HPDE6-E6E7 (cell line): ENCODE results near the gene CDH2.

Source experiments
- DNase-seq: peaks from one replicate; pipeline ENCODE4 v3.0.0; 2011; ENCODE audit warnings: missing footprints; ENCODE audit errors: extremely low spot score

CDH2 gene

DNA sequence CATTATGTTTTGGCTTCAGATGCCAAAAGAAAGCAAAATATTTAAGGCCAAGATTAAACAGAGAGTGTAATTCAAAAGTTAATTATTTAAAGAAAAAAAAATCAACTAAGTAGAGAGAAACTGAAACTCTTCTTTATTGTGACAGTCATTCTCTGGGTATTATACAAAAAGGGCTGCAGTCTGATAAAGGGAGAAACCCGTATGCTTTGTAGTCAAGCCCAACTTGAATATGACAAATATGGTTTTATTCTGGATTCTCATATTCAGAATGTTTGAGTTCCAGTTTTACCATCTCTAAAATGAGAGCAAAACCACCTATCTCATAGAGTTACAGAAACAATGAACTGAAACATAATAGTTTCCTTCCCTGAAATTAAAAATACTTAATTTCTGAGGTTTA lies 8.2 kb downstream of the CDH2 start:
- DNase-seq, result no peak

- no peak for DNase-seq
These were observed 9.0 kb downstream of the CDH2 start for GRCh38 chr18:28167835-28168349.

DNA sequence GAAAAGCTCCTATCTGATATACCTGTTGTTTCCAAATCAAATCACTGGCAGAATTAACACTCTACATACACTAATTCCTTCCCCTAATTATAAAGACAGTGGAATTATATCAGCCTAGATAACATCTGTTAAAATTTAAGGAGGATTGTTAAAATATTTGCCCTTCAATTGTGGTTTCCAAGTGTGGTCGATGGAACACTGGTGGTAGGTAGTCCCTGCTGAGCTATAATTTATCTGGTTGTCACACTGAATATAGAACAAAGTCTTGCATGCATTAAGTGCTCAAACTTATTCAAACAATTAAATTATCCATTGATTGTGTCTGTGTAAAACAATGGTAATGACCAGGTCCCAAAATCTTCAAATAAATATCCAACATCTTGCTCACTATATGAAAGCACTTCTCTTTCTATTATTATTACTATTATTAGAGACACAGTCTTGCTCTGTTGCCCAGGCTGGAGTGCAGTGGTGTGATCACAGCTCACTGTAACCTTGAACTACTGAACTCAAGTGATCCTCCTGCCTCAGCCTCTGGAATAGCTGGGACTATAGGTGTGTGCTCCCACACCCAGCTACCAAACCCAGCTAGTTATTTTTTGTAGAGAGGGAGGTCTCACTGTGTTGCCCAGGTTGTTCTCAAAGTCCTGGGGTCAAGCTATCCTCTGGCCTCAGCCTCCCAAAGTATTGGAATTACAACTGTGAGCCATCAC lies 12.0 kb downstream of the CDH2 start:
- no peak for DNase-seq

GRCh38 chr18:28163201-28163775 lies 13.6 kb downstream of the CDH2 start:
- no peak for DNase-seq

GRCh38 chr18:28161608-28162599 lies 15.0 kb downstream of the CDH2 start:
- peak; percentile 11 for DNase-seq

DNA sequence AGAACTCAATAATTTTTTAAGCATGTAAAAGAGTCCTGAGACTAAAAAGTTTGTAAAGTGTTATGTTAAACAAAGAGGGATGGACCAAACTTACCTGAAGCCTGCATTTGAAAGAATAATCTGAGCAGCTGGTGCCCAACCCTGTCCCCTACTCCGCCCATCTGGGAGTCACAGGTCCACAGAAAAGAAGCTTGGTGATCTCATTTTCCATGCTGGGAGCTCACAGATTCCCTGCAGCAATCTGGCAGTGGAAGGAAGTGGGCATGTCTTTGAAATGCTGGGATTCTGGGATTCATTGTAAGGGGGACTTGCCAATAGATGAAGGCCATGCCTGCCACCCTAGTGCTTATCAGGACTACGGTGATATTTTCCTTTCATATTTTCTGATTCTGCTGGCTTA lies 17.9 kb downstream of the CDH2 start:
- DNase-seq, result no peak

GRCh38 chr18:28158083-28158581 lies 18.8 kb downstream of the CDH2 start:
- DNase-seq, result no peak

- no peak for DNase-seq
These were observed 23.4 kb downstream of the CDH2 start for GRCh38 chr18:28153485-28154065.

DNA sequence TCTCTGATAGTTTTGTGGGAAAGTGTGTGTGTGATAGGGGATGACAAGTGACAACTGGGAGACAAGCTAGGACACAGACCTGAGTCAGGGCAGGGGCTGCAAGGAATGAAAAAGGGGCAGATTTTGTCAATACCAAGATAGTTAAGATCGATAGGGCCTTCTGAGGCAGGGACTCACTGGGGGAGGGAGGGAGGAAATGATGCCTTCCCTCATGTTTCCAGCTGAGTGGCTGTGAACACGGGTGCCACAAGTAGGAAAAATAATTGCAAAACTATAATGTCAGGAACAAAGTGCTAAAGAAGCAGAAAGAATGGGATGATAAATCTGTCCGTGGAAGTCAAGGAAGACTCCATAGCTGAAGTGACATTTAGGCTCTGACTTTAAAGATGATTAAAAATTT lies 24.2 kb downstream of the CDH2 start:
- no peak for DNase-seq

DNA sequence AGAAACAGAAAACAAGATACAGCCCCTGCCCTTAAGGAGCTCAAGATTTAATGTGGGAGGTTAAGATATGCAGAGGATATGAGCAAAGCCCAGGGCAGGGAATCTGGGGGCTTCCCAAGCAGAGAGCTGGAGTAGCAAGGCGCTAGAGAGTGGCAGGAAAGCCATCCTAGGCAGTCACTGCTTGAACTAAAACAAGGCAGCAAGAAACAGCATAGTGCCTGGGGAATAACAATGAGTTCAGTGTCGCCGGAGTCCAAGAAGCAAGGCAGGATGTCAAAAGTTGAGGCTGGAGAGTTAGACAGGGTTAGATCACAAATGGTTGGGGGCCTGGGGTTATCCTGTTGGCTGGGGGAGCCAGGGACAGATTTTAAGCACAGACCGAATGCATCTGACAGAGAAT lies 24.6 kb downstream of the CDH2 start:
- DNase-seq, result no peak

DNA sequence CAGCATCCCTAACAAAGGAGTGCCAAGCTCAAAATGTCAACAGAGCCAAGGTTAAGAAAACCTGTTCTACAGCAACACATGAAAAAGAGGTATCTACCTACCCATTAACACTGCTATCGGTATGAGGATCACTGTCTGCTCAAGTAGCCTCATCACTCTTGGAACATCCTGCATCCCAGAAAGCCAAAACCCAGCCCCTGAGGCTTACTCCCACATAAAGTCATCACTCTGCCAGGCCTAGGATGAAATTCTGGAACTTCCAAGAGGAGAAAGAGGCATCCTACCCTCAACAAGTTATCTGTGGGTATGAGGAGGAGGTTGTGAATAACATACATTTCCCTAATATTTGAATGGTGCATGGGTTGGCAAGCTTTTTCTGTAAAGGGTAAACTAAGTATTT lies 25.5 kb downstream of the CDH2 start:
- DNase-seq, result no peak

DNA sequence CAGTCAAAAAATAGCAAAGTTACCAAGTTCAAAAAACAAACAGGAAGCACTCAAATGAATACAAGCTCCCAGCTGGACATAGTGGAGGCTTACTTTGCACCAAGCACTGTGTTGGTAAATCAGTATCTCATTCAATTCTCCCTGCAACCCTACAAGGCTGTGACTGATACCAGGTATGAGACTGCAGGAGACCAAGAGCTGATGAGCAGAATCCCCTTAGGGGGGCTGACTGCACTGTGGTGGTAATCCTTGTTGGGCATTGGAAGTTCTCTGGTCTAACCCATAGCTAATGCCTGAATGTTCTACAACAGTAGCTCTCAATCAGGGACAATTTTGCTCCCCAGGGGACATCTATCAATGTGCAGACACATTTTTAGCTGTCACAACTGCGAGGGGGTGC lies 26.0 kb downstream of the CDH2 start:
- DNase-seq, result no peak

- no peak for DNase-seq
These were observed 27.0 kb downstream of the CDH2 start for GRCh38 chr18:28149810-28150420.

DNA sequence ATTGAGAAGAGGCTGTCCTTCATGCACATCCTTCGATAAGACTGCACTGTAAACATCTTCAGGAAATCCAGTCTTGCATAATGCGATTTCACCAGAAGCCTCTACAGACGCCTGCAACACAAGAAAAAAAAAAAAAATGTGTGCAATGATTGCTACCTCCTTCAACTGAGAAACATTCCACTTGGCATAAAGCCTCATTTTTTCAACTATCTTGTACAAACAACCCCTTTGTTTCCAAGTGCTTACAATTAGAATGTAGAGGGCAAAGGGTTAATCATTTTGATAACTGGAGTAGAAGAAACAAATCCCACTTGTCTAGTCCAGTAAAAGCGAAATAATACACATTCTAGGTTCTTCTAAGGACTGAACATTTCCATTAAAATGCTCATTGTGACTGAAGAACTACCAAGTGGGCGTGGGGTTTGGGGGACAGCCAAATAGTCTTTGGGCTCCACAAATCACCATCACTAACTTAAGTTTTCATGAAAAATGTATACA lies 29.2 kb downstream of the CDH2 start:
- DNase-seq, result no peak

DNA sequence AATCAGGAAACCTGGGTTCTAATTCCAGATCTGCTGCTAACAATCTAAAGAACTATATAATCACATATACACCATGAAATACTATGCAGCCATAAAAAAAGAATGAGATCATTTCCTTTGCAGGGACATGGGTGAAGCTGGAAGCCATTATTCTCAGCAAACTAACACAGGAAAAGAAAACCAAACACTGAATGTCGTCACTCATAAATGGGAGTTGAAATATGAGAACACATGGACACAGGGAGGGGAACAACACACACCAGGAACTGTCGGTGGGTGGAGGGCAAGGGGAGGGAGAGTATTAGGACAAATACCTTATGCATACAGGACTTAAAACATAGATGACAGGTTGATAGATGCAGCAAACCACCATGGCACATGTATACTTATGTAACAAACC lies 33.2 kb downstream of the CDH2 start:
- DNase-seq, result no peak

DNA sequence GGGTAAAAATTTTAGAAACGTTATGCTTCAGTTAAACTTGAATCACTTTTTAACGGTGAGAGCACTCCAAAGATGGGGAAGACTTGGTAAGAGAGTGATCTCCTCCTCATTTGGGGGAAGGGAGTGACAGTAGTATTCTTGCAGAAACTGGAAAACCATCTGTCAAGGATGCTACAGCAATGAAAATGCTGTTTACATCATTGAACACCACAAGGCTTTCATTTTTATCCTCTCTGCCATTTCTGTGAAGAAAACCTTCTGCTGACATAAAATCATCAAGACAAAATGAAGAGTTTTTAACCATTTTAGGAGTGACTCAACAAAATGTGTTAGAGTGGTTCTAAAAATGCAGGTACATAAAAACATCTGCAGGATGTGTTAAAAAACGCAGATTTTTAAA lies 38.1 kb downstream of the CDH2 start:
- no peak for DNase-seq

- DNase-seq, result no peak
These were observed 40.9 kb downstream of the CDH2 start for GRCh38 chr18:28136071-28136470.

DNA sequence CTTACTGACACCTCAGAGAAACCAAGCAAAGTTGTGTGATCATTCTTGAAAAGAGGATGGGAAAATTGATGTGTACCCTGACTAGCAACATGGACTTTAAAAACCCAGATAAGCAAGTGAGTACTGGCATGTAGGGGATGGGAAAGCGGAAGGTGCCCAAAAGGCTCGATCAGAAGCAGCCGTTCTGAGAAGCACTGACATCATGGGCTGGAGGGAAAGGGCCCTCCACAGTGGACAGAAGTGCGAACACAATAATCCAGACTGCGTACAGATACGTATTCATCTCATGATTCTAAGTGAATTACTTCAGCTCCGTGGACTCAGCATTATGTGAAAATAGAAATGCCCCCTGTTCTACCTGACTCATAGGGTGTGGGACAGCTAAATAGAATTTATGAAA lies 42.2 kb downstream of the CDH2 start:
- no peak for DNase-seq

GRCh38 chr18:28132084-28132483 lies 44.8 kb downstream of the CDH2 start:
- DNase-seq, result no peak

GRCh38 chr18:28128659-28128980 lies 48.3 kb downstream of the CDH2 start:
- no peak for DNase-seq
